Activated naive CD8-positive, alpha-beta T cell treated with anti-CD3 and anti-CD28 coated beads, Interleukin-2, amount 10 ng/mL, durations not matched to agents 7 days and 5 days (primary cell): ENCODE measurements around the gene STAMBPL1. TPM values are rescaled to one million over a fixed set of nuclear protein-coding genes. Genes with fewer than 3 reads are reported as not detected.

Source experiments
- ATAC-seq: fragments of 150-1000 bp; cut with Tn5 transposase; one replicate; pipeline ENCODE4 v1.10.0; 2021; ENCODE audit warnings: low read depth, moderate library complexity
- POLR2A ChIA-PET: fragments of 350-600 bp; sonication (Branson Sonifier 250); formaldehyde crosslinking; loops from one replicate; lab custom pipeline; 2021; ENCODE audit warnings: antibody characterized with exemption; lab: Charles Lee
- DNase-seq: peaks from one replicate; pipeline ENCODE4 v3.0.0; 2021
- H3K27ac Mint-ChIP-seq: one replicate; pipeline ENCODE4 v1.8.0; 2022; ENCODE audit warnings: mild to moderate bottlenecking, mixed read lengths
- H3K27me3 Mint-ChIP-seq: one replicate; pipeline ENCODE4 v1.8.0; 2022; ENCODE audit warnings: mild to moderate bottlenecking, moderate library complexity, mixed read lengths
- H3K36me3 Mint-ChIP-seq: one replicate; pipeline ENCODE4 v1.8.0; 2021; ENCODE audit warnings: mild to moderate bottlenecking, mixed read lengths
- H3K4me1 Mint-ChIP-seq: one replicate; pipeline ENCODE4 v1.8.0; 2021; ENCODE audit warnings: mixed read lengths
- H3K4me3 Mint-ChIP-seq: one replicate; pipeline ENCODE4 v1.8.0; 2022; ENCODE audit warnings: mild to moderate bottlenecking, moderate library complexity, mixed read lengths
- H3K9me3 Mint-ChIP-seq: one replicate; pipeline ENCODE4 v1.8.0; 2021; ENCODE audit warnings: mixed read lengths
- total RNA-seq, 2 experiments: library from RNA; stranded (reverse); gene quantifications; one replicate each; pipeline ENCODE4 v1.2.3, GENCODE V29; 2021

The STAMBPL1 gene
- total RNA-seq, 2 experiments from 2014 or later = 48.3 to 54.0 TPM

- no peaks in the 10 kb centered on the region for H3K27me3 Mint-ChIP-seq
- H3K4me1 Mint-ChIP-seq = peaks cover 19% of the 10 kb centered on the region
- peaks cover 17% of the 10 kb centered on the region for H3K36me3 Mint-ChIP-seq
- no peak for ATAC-seq
- H3K27ac Mint-ChIP-seq = no peak overlapping the region
- DNase-seq = no peak
- POLR2A ChIA-PET = no interaction called here
- no peaks in the 10 kb centered on the region for H3K9me3 Mint-ChIP-seq
- H3K4me3 Mint-ChIP-seq = no peak overlapping the region
Observed at GRCh38 chr10:88938039-88938438, 58.0 kb downstream of the STAMBPL1 start.

- Mint-ChIP-seq H3K4me3 (no peak overlapping the region), H3K9me3 (no peaks in the 10 kb centered on the region), H3K27me3 (no peaks in the 10 kb centered on the region), H3K27ac (peak overlapping the region; percentile 26), H3K4me1 (peaks cover 19% of the 10 kb centered on the region), H3K36me3 (peaks cover 15% of the 10 kb centered on the region)
- ATAC-seq (no peak), DNase-seq (no peak)
- POLR2A ChIA-PET = no interaction called here
Observed at GRCh38 chr10:88938938-88939337, 58.9 kb downstream of the STAMBPL1 start.

- H3K4me3 Mint-ChIP-seq = no peak overlapping the region
- H3K4me1 Mint-ChIP-seq = peaks cover 19% of the 10 kb centered on the region
- peaks cover 10% of the 10 kb centered on the region for H3K36me3 Mint-ChIP-seq
- POLR2A ChIA-PET = no interaction called here
- ATAC-seq (no peak), DNase-seq (no peak)
- H3K27me3 Mint-ChIP-seq = no peaks in the 10 kb centered on the region
- peak overlapping the region; percentile 1 for H3K27ac Mint-ChIP-seq
- no peaks in the 10 kb centered on the region for H3K9me3 Mint-ChIP-seq
Observed at GRCh38 chr10:88941026-88941425, 61.0 kb downstream of the STAMBPL1 start.

GRCh38 chr10:88943778-88944177, 63.7 kb downstream of the STAMBPL1 start:
- no peak for DNase-seq
- POLR2A ChIA-PET = interaction anchor here (0.7 kb wide), 1 partner anchor 47 kb away, joined by 3 read pairs; the partner anchor contains the start of gene FAS
- H3K27me3 Mint-ChIP-seq = no peaks in the 10 kb centered on the region
- H3K4me3 Mint-ChIP-seq = no peak overlapping the region
- no peak for ATAC-seq
- H3K9me3 Mint-ChIP-seq = no peaks in the 10 kb centered on the region
- H3K36me3 Mint-ChIP-seq = peaks cover 7% of the 10 kb centered on the region
- peaks cover 13% of the 10 kb centered on the region for H3K4me1 Mint-ChIP-seq
- no peak overlapping the region for H3K27ac Mint-ChIP-seq

GRCh38 chr10:88944813-88945212, 64.8 kb downstream of the STAMBPL1 start:
- Mint-ChIP-seq H3K9me3 (no peaks in the 10 kb centered on the region), H3K4me3 (no peak overlapping the region), H3K4me1 (peaks cover 13% of the 10 kb centered on the region), H3K36me3 (peaks cover 6% of the 10 kb centered on the region), H3K27ac (no peak overlapping the region), H3K27me3 (no peaks in the 10 kb centered on the region)
- POLR2A ChIA-PET = interaction anchor here (2.7 kb wide), 1 partner anchor 46 kb away, joined by 8 read pairs; the partner anchor contains the start of gene FAS
- DNase-seq (no peak), ATAC-seq (no peak)

GRCh38 chr10:88946200-88946599, 66.2 kb downstream of the STAMBPL1 start:
- DNase-seq (no peak), ATAC-seq (no peak)
- no peak overlapping the region for H3K4me3 Mint-ChIP-seq
- POLR2A ChIA-PET = interaction anchor here (0.9 to 2.7 kb wide), 3 partner anchors 9 to 45 kb away, joined by 3 to 8 read pairs (median 7); partner anchors contain the start of gene FAS
- no peaks in the 10 kb centered on the region for H3K9me3 Mint-ChIP-seq
- H3K27ac Mint-ChIP-seq = no peak overlapping the region
- peaks cover 13% of the 10 kb centered on the region for H3K4me1 Mint-ChIP-seq
- no peaks in the 10 kb centered on the region for H3K27me3 Mint-ChIP-seq
- H3K36me3 Mint-ChIP-seq = peaks cover 8% of the 10 kb centered on the region

GRCh38 chr10:88946965-88947590, 67.0 kb downstream of the STAMBPL1 start:
- ATAC-seq (no peak), DNase-seq (no peak)
- Mint-ChIP-seq H3K27ac (no peak overlapping the region), H3K36me3 (peaks cover 11% of the 10 kb centered on the region), H3K4me3 (no peak overlapping the region), H3K4me1 (peaks cover 13% of the 10 kb centered on the region), H3K27me3 (no peaks in the 10 kb centered on the region), H3K9me3 (no peaks in the 10 kb centered on the region)
- POLR2A ChIA-PET = interaction anchor here (2.7 kb wide), 1 partner anchor 44 kb away, joined by 8 read pairs; the partner anchor contains the start of gene FAS

GRCh38 chr10:88949051-88949450, 69.0 kb downstream of the STAMBPL1 start:
- peaks cover 17% of the 10 kb centered on the region for H3K4me1 Mint-ChIP-seq
- POLR2A ChIA-PET = no interaction called here
- no peaks in the 10 kb centered on the region for H3K27me3 Mint-ChIP-seq
- no peak overlapping the region for H3K4me3 Mint-ChIP-seq
- no peak for DNase-seq
- H3K36me3 Mint-ChIP-seq = peaks cover 15% of the 10 kb centered on the region
- H3K27ac Mint-ChIP-seq = no peak overlapping the region
- ATAC-seq = no peak
- H3K9me3 Mint-ChIP-seq = peaks cover 2% of the 10 kb centered on the region

- ATAC-seq (no peak), DNase-seq (no peak)
- H3K4me1 Mint-ChIP-seq = peaks cover 8% of the 10 kb centered on the region
- H3K4me3 Mint-ChIP-seq = no peak overlapping the region
- H3K27me3 Mint-ChIP-seq = peaks cover 2% of the 10 kb centered on the region
- no peak overlapping the region for H3K27ac Mint-ChIP-seq
- peaks cover 18% of the 10 kb centered on the region for H3K36me3 Mint-ChIP-seq
- peaks cover 4% of the 10 kb centered on the region for H3K9me3 Mint-ChIP-seq
- POLR2A ChIA-PET = no interaction called here
Observed at GRCh38 chr10:88949912-88950837, 70.1 kb downstream of the STAMBPL1 start.

GRCh38 chr10:88952647-88953111, 72.6 kb downstream of the STAMBPL1 start, which contains the start of gene ACTA2:
ACTA2 (minus strand) TSS chr10:88952773; CDS start chr10:88948930, 3,843 bp downstream.
- Mint-ChIP-seq H3K27me3 (peaks cover 2% of the 10 kb centered on the region), H3K4me1 (peaks cover 7% of the 10 kb centered on the region), H3K27ac (no peak within 1 kb of the TSS), H3K4me3 (no peak within 1 kb of the TSS), H3K9me3 (peaks cover 4% of the 10 kb centered on the region), H3K36me3 (peaks cover 16% of the 10 kb centered on the region)
- POLR2A ChIA-PET = no interaction called here
- DNase-seq (no peak), ATAC-seq (no peak)

GRCh38 chr10:88953662-88954061, 73.6 kb downstream of the STAMBPL1 start:
- Mint-ChIP-seq H3K27me3 (peaks cover 2% of the 10 kb centered on the region), H3K4me3 (no peak overlapping the region), H3K27ac (no peak overlapping the region), H3K9me3 (peaks cover 4% of the 10 kb centered on the region), H3K36me3 (peaks cover 16% of the 10 kb centered on the region), H3K4me1 (peaks cover 7% of the 10 kb centered on the region)
- DNase-seq (no peak), ATAC-seq (no peak)
- POLR2A ChIA-PET = no interaction called here

GRCh38 chr10:88954458-88955083, 74.5 kb downstream of the STAMBPL1 start:
- Mint-ChIP-seq H3K4me3 (no peak overlapping the region), H3K9me3 (peaks cover 4% of the 10 kb centered on the region), H3K36me3 (peaks cover 16% of the 10 kb centered on the region), H3K27ac (no peak overlapping the region), H3K27me3 (peaks cover 2% of the 10 kb centered on the region), H3K4me1 (peaks cover 7% of the 10 kb centered on the region)
- DNase-seq = no peak
- POLR2A ChIA-PET = interaction anchor here (1.0 kb wide), 1 partner anchor 9 kb away, joined by 7 read pairs; no protein-coding TSS in a partner anchor
- ATAC-seq = no peak

- ATAC-seq (no peak), DNase-seq (no peak)
- peaks cover 24% of the 10 kb centered on the region for H3K4me1 Mint-ChIP-seq
- POLR2A ChIA-PET = interaction anchor here (0.6 kb wide), 1 partner anchor 18 kb away, joined by 4 read pairs; no protein-coding TSS in a partner anchor
- H3K4me3 Mint-ChIP-seq = no peak overlapping the region
- H3K27me3 Mint-ChIP-seq = peaks cover 2% of the 10 kb centered on the region
- H3K36me3 Mint-ChIP-seq = peaks cover 9% of the 10 kb centered on the region
- peaks cover 4% of the 10 kb centered on the region for H3K9me3 Mint-ChIP-seq
- no peak overlapping the region for H3K27ac Mint-ChIP-seq
Observed at GRCh38 chr10:88957381-88957780, 77.3 kb downstream of the STAMBPL1 start.
